Measurements from ENCODE around the gene SERPINB7. TPM values are rescaled to one million over a fixed set of nuclear protein-coding genes. Genes with fewer than 3 reads are reported as not detected.
"Not testable (repeated sequence)": the region's sequence is repeated elsewhere in the genome, so short reads cannot be mapped to it uniquely, and the experiment has no call there.

SERPINB7 gene
- not detected in 2 replicates for polyA plus RNA-seq (2014; cell fraction: cytosol; rRNA removed)
- not detected in 2 replicates for polyA plus RNA-seq (2014; cell fraction: nucleus; rRNA removed)

- DNase-seq (ENCODE audit: low spot score), result no peak
These were observed at the start of gene SERPINB7 for GRCh38 chr18:63775166-63775730. Gene SERPINB7 (plus strand): TSS chr18:63775418. CDS start chr18:63782373, 6,955 bp downstream.

DNA sequence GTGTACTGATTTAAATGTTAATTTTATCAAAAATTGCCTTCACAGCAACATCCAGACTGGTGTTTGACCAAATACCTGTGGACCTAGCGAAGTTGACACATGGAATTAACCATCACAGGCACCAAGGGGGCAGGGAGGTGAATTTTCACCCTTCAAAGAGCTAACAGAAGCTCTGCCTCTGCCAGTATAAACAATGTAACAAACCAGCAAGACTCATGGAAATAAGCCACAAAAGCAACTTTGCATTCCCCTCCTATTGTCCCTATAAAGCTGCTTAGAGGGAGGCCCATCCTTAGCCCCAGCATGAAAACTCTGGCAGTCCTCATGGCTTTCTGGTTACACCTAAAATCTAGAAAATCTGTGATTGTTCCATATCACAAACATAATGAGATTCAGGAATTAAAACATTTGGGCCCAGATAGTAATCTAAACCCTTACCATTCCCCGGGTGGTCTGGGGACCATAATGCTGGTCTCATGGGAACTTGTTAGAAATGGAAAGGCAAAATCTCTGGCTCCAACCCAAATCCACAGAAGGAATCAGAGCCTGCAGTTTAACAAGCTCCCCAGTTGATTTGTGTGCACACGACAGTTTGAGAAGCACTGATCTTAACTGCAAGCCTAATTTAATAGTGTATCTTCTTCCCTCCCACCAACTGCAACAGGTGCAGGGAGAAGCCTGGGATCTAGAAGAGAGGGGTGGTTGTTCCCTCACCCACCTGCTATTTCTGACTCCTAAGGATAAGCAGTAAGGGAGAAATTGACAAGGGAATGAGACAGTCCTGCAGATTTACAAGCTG, 49.3 kb upstream of the SERPINB7 start:
- DNase-seq (ENCODE audit: low spot score), result peak; percentile 63

DNA sequence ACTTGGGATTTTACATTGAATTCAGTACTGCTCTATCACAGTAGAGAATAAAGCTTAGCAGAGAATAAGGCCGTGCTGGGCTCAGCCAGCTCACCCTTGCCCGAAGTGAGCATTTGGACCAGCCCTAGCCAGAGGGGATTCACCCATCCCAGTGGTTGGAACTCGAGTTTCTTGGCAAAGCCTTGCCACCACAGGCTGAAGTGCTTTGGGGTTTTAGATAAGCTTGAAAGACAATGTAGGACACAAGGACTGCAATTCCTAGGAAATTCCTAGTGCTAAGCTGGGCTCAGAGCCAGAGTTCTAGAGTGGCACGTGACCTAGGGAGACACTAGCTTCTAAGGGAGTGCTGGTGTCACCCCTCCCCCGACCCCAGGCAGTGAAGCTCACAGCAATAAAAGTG, 44.4 kb upstream of the SERPINB7 start:
- DNase-seq (ENCODE audit: low spot score), result no peak

DNA sequence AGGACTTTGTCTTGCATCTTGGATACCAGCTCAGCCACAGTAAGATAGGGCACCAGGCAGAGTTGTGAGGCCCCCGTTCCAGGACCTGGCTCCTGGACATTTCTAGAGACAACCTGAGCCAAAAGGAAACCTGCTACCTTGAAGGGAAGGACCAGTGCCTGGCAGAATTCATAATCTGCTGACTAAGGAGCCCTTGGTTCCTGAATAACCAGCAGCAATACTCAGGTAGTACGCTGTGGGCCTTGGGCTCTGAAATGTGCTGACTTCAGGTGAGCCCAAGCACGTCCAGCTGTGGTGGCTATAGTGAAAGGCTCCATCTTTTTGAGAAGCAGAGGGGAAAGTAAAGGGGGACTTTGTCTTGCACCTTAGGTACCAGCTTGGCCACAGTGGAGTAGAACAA, 44.0 kb upstream of the SERPINB7 start:
- no peak for DNase-seq (ENCODE audit: low spot score)

DNA sequence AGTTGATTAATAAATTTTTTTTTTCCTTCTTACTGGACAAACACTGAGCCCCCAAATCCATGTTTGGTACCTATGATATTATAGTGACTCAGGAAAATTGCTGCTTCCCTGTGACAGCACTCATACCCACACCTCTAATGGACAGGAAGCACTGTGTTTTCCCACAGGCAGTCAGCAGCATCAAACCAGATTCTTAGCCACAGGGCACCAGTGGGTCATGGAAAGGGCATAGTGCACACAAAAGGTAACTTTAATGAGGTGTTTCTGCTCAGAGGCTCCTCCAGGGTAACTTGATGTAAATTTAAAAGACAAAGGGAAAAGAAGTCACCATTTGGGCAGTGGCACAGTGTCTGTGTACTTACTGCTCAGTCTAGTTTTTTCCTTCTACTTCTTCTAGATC, 38.3 kb upstream of the SERPINB7 start:
- DNase-seq (ENCODE audit: low spot score), result no peak

DNA sequence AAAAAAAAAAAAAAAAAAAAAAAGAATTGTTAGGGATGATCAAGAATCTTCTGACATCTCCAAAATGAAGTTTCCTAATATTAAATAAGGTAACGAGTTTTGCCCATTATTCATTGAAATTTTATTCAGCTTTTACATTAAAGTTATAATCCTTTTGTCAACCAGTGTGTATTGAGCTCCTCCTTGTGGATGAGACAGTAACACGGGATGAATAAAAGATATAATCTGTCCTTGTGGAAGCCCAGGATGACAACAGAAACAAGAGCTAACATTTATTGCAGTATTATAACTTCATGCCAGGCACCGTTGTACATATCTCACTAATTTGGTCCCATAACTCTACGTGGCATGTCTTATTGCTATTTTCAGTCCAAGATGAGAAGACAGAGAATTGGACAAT, 33.4 kb upstream of the SERPINB7 start:
- DNase-seq (ENCODE audit: low spot score), result no peak

DNA sequence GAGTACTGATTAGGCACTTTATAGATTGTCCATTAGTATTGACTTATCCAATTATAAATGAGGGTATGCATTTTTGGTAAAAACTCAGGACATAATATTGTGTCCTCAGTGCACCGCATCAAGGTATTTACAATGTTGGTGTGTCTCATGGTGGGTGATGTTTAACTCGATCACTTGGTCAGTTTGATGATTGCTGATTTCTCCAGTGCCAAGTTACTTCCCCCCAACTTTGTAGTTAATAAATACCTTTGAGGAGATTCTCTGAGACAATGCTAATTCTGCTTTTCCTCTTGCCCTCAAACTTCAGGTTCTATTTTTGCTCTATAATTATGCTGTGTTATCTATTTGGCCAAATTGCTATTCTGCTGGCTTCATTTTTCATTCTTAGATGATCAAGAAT, 28.2 kb upstream of the SERPINB7 start:
- DNase-seq (ENCODE audit: low spot score), result no peak

- DNase-seq (ENCODE audit: low spot score), result no peak
These were observed 25.7 kb upstream of the SERPINB7 start for GRCh38 chr18:63749489-63749888.

GRCh38 chr18:63752636-63753035, 22.6 kb upstream of the SERPINB7 start:
- no peak for DNase-seq (ENCODE audit: low spot score)

- no peak for DNase-seq (ENCODE audit: low spot score)
These were observed 21.5 kb upstream of the SERPINB7 start for GRCh38 chr18:63753676-63754075.

- no peak for DNase-seq (ENCODE audit: low spot score)
These were observed 17.7 kb upstream of the SERPINB7 start for GRCh38 chr18:63757541-63757940.

DNA sequence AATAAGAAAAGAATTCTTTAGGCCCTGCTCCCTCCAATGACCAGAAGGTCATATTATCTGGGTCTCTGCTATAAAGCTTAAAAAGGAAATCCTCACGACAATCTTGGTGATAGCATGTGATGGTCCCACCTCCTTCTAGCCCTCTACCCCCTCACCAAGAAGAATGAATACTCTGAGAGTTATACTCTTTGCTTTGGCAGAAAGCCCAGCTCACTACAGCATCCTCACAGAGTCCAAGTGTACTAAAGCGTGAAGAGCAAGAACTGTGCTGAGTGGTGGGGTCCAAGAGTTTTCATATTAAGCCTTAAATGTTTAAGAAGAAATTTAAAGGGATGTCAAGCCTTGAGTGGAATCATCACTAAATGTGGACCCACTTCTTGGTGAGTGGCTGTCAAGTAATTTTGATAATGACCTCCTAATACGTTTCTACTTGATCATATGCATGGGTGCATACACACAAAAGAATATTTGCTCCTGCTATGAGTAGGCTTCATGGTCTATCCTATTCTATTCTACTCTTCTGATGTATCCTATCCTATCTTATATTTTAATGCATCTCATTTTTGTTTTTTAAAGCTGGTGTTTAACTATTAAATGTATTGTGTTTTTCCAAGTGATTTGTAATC, 16.5 kb upstream of the SERPINB7 start:
- DNase-seq (ENCODE audit: low spot score), result no peak

- not testable (repeated sequence) for DNase-seq (ENCODE audit: low spot score)
These were observed 15.4 kb upstream of the SERPINB7 start for GRCh38 chr18:63759786-63760185.

GRCh38 chr18:63762518-63762917, 12.7 kb upstream of the SERPINB7 start:
- no peak for DNase-seq (ENCODE audit: low spot score)

GRCh38 chr18:63763831-63764600, 11.2 kb upstream of the SERPINB7 start:
- no peak for DNase-seq (ENCODE audit: low spot score)

- DNase-seq (ENCODE audit: low spot score), result no peak
These were observed 9.4 kb upstream of the SERPINB7 start for GRCh38 chr18:63765837-63766236.

GRCh38 chr18:63773551-63773950, 1.7 kb upstream of the SERPINB7 start:
- no peak for DNase-seq (ENCODE audit: low spot score)

DNA sequence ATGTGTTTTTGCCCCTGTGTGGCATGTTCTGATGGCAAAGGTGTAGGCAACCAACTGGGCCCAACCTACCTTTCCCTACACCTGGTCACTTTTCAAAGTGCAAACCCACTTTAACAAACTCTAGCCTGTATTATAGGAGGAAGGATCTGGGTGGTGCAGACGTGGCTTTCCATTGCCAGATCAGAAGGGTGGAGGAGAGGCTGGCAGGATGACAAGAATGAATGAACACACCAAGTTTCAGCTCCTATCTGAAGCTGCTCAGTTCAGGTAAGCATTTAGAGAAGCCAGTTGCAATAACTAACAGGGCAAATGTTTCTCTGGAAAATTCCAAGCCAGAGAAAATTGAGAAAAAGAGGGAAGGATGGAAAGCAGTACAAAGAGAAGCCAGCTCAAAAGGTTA, 707 bp upstream of the SERPINB7 start:
- DNase-seq (ENCODE audit: low spot score), result no peak

- no peak for DNase-seq (ENCODE audit: low spot score)
These were observed 4.2 kb downstream of the SERPINB7 start for GRCh38 chr18:63779386-63779785.

DNA sequence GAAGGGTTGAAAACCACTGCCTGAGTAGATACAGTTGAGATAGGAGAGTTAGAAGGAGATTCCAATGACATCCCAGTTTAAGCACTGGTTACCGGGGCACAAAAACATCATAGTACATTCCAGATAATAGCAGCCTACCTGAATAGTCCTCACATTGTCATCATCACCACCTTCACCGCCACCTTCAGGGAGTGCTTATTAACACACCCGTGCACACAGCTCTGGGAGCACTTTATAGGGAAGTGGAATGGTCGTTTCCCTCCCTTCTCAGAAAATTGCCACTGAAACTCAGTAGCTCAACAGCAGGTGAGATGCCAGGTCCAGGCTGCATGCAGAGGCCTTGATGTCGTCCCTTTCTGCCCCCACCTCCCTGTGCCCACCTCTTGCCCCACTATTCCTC, 8.2 kb downstream of the SERPINB7 start:
- DNase-seq (ENCODE audit: low spot score), result no peak

DNA sequence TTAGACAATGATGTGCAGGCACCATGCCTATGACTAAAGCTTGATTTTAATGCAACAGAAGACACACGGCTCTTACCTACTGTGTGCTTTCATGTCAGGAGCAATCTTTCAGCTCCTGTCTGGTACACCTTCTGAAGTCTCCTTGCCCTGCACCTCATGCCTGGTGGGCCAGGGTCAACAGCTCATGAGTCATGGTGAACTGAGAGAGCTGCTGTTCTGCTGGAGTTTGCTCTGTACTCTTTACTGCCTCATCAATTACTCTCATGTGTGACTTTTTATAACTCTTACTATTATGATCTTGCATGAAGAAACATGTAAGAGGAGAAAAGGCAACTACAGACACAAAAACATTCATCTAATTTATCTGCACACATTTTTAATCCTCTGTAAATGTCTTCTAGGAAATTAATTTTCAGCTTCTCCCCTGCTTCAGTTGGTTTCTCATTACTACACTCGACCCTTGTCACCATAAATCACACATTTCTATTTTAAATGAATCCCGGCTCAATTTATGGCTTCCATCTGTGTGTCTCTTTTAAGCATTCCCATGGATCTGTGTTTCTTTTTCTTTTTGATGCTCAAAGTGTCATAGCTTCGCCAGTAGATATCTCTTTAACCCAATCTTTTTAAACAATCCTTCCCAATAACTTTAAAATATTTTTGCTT, 9.7 kb downstream of the SERPINB7 start:
- no peak for DNase-seq (ENCODE audit: low spot score)

All from SK-N-DZ (cell line).